IMR-90 (cell line): ENCODE measurements around the gene B3GAT1. TPM values are rescaled to one million over a fixed set of nuclear protein-coding genes. Genes with fewer than 3 reads are reported as not detected.

Source experiments
- ATAC-seq: fragments of 200-7000 bp; cut with Tn5 transposase; 2 replicates; pipeline ENCODE4 v1.9.1; 2020; ENCODE audit warnings: low read depth, mild to moderate bottlenecking, moderate library complexity
- BruUV-seq: library from RNA; stranded (reverse); fragments of 400-500 nt; replicated peaks from 2 replicates; lab custom pipeline; 2021; lab: Mats Ljungman, UMichigan
- CTCF ChIA-PET: fragments of 300-600 bp; formaldehyde crosslinking; extraction: SDS; loops from one replicate; lab custom pipeline; 2021; ENCODE audit warnings: antibody characterized with exemption; lab: Yijun Ruan, JAX
- POLR2A ChIA-PET: fragments of 300-600 bp; sonication (Branson Sonifier 250); formaldehyde crosslinking; loops from one replicate; lab custom pipeline; 2022; ENCODE audit warnings: antibody characterized with exemption; ENCODE audit not compliant: unreplicated experiment; lab: Charles Lee
- DNase-seq: peaks from one replicate; pipeline ENCODE4 v3.0.0; 2013
- H2AFZ ChIP-seq: replicated peaks from 2 replicates; pipeline ENCODE3; 2013; ENCODE audit warnings: low read length, mild to moderate bottlenecking; ENCODE audit not compliant: poor library complexity
- H2AK5ac ChIP-seq: 2 replicates; pipeline ENCODE4 v1.6.1; 2013; ENCODE audit warnings: low read depth, low read length, inconsistent platforms
- H2AK9ac ChIP-seq: replicated peaks from 2 replicates; pipeline ENCODE3; 2013; ENCODE audit warnings: mild to moderate bottlenecking, low read depth, low read length, moderate library complexity; ENCODE audit not compliant: poor library complexity
- H2BK120ac ChIP-seq: 2 replicates; pipeline ENCODE4 v1.6.1; 2013; ENCODE audit warnings: low read depth, low read length, inconsistent platforms
- H2BK15ac ChIP-seq: 3 replicates; pipeline ENCODE4 v1.6.1; 2013; ENCODE audit warnings: low read depth, low read length, inconsistent platforms
- H2BK20ac ChIP-seq: 2 replicates; pipeline ENCODE4 v1.6.1; 2013; ENCODE audit warnings: low read depth, mild to moderate bottlenecking, inconsistent platforms, low read length, moderate library complexity
- H2BK5ac ChIP-seq: 2 replicates; pipeline ENCODE4 v1.6.1; 2013; ENCODE audit warnings: mild to moderate bottlenecking, low read depth, low read length, inconsistent platforms; ENCODE audit not compliant: poor library complexity, severe bottlenecking
- H3K14ac ChIP-seq: replicated peaks from 2 replicates; pipeline ENCODE4 v1.6.1; 2013; ENCODE audit warnings: low read depth, low read length, inconsistent platforms
- H3K18ac ChIP-seq: 2 replicates; pipeline ENCODE4 v1.6.1; 2013; ENCODE audit warnings: low read depth, low read length, control low read depth
- H3K23ac ChIP-seq: 2 replicates; pipeline ENCODE4 v1.6.1; 2013; ENCODE audit warnings: low read depth, low read length, inconsistent platforms
- H3K27ac ChIP-seq: 2 replicates; pipeline ENCODE4 v1.5.1; 2013; ENCODE audit warnings: mild to moderate bottlenecking, control low read depth, low read length; ENCODE audit not compliant: insufficient read depth
- H3K27me3 ChIP-seq: 2 replicates; pipeline ENCODE4 v1.6.1; 2013; ENCODE audit warnings: low read length; ENCODE audit not compliant: control insufficient read depth, insufficient read depth
- H3K36me3 ChIP-seq: 2 replicates; pipeline ENCODE4 v1.6.1; 2013; ENCODE audit warnings: low read length, mixed read lengths; ENCODE audit not compliant: control insufficient read depth, insufficient read depth
- H3K4ac ChIP-seq: 2 replicates; pipeline ENCODE4 v1.6.1; 2013; ENCODE audit warnings: low read depth, low read length, inconsistent platforms
- H3K4me1 ChIP-seq: 2 replicates; pipeline ENCODE4 v1.6.1; 2013; ENCODE audit warnings: low read length, mixed read lengths; ENCODE audit not compliant: control insufficient read depth, insufficient read depth
- H3K4me2 ChIP-seq: 2 replicates; pipeline ENCODE4 v1.6.1; 2013; ENCODE audit warnings: low read depth, mild to moderate bottlenecking, control low read depth, low read length, moderate library complexity
- H3K4me3 ChIP-seq: 2 replicates; pipeline ENCODE4 v1.5.1; 2013; ENCODE audit warnings: low read depth, mild to moderate bottlenecking, control low read depth, low read length, moderate library complexity; ENCODE audit not compliant: insufficient read depth
- H3K56ac ChIP-seq: 2 replicates; pipeline ENCODE4 v1.6.1; 2013; ENCODE audit warnings: low read length, inconsistent platforms; ENCODE audit not compliant: insufficient read depth; ENCODE audit errors: extremely low read depth
- H3K79me1 ChIP-seq, 2 experiments: 2 replicates each; pipeline ENCODE4 v1.6.1; 2013; ENCODE audit warnings: low read length in 2 of 2, inconsistent platforms in 1 of 2, low read depth in 1 of 2
- H3K9ac ChIP-seq: 2 replicates; pipeline ENCODE4 v1.6.1; 2013; ENCODE audit warnings: low read depth, low read length, control low read depth
- H3K9me1 ChIP-seq: 2 replicates; pipeline ENCODE4 v1.6.1; 2013; ENCODE audit warnings: low read length, inconsistent platforms; ENCODE audit not compliant: insufficient read depth
- H3K9me3 ChIP-seq: 2 replicates; pipeline ENCODE4 v1.6.1; 2013; ENCODE audit warnings: low read length; ENCODE audit not compliant: control insufficient read depth, insufficient read depth
- H4K20me1 ChIP-seq: 2 replicates; pipeline ENCODE4 v1.6.1; 2013; ENCODE audit warnings: low read length, inconsistent platforms; ENCODE audit not compliant: insufficient read depth
- H4K5ac ChIP-seq: 2 replicates; pipeline ENCODE4 v1.6.1; 2013; ENCODE audit warnings: mild to moderate bottlenecking, low read depth, low read length, control low read depth
- H4K8ac ChIP-seq, 2 experiments: 2 replicates each; pipeline ENCODE4 v1.6.1; 2013; ENCODE audit warnings: low read depth in 2 of 2, low read length in 2 of 2, control low read depth in 1 of 2, inconsistent platforms in 1 of 2
- H4K91ac ChIP-seq: 2 replicates; pipeline ENCODE4 v1.6.1; 2013; ENCODE audit warnings: low read depth, low read length, inconsistent platforms; ENCODE audit not compliant: insufficient read depth
- BHLHE40 ChIP-seq: fragments of 150-350 bp; IDR thresholded peaks from 2 replicates; pipeline ENCODE4 v1.6.1; 2016; ENCODE audit warnings: mild to moderate bottlenecking, low read depth, low read length
- CEBPB ChIP-seq: IDR thresholded peaks from 2 replicates; pipeline ENCODE4 v1.6.1; 2012; ENCODE audit warnings: low read depth, low read length, improper control_type of control experiment
- CHD1 ChIP-seq: IDR thresholded peaks from 2 replicates; pipeline ENCODE4 v1.6.1; 2012; ENCODE audit warnings: low read depth, low read length, improper control_type of control experiment
- CTCF ChIP-seq: conservative IDR thresholded peaks from 2 replicates; pipeline ENCODE4 v1.5.1; 2012; ENCODE audit warnings: mild to moderate bottlenecking, low read depth, low read length, improper control_type of control experiment
- ELK1 ChIP-seq: fragments of 150-350 bp; IDR thresholded peaks from 2 replicates; pipeline ENCODE4 v1.6.1; 2016; ENCODE audit warnings: low read depth, mild to moderate bottlenecking, low read length, moderate library complexity, borderline replicate concordance
- MAFK ChIP-seq: IDR thresholded peaks from 2 replicates; pipeline ENCODE4 v1.6.1; 2012; ENCODE audit warnings: low read depth, low read length, improper control_type of control experiment
- MAZ ChIP-seq: IDR thresholded peaks from 2 replicates; pipeline ENCODE4 v1.6.1; 2012; ENCODE audit warnings: low read depth, mild to moderate bottlenecking, low read length, improper control_type of control experiment, moderate library complexity, borderline replicate concordance
- POLR2A ChIP-seq: IDR thresholded peaks from 2 replicates; pipeline ENCODE4 v1.6.1; 2012; ENCODE audit warnings: mild to moderate bottlenecking, low read depth, low read length
- RAD21 ChIP-seq: IDR thresholded peaks from 2 replicates; pipeline ENCODE4 v1.6.1; 2012; ENCODE audit warnings: low read length, improper control_type of control experiment
- RCOR1 ChIP-seq: IDR thresholded peaks from 2 replicates; pipeline ENCODE4 v1.6.1; 2012; ENCODE audit warnings: mild to moderate bottlenecking, low read length, improper control_type of control experiment; ENCODE audit not compliant: insufficient replicate concordance
- RFX5 ChIP-seq: IDR thresholded peaks from 2 replicates; pipeline ENCODE4 v1.8.0; 2012; ENCODE audit warnings: low read depth, mild to moderate bottlenecking, low read length, moderate library complexity
- SMC3 ChIP-seq: fragments of 150-350 bp; IDR thresholded peaks from 2 replicates; pipeline ENCODE4 v1.6.1; 2016; ENCODE audit warnings: low read depth, mild to moderate bottlenecking, antibody characterized with exemption, low read length, moderate library complexity
- USF2 ChIP-seq: fragments of 150-350 bp; IDR thresholded peaks from 2 replicates; pipeline ENCODE4 v1.6.1; 2017; ENCODE audit warnings: mild to moderate bottlenecking, antibody characterized with exemption, low read length, low read depth
- WGBS, 2 experiments: methylation state at CpG; one replicate each; pipeline versions ENCODE4 v1.1.5 to v1.1.7; 2013; ENCODE audit warnings: missing lambda C conversion rate in 2 of 2; ENCODE audit not compliant: insufficient read length in 1 of 2; ENCODE audit errors: extremely low coverage in 2 of 2; 5-methylcytosine and 5-hydroxymethylcytosine counted together
- dilution Hi-C: fragments of 300-500 bp; cut with HindIII; formaldehyde crosslinking; loops from one replicate; pipeline ENCODE4 v1.14.3; 2018; ENCODE audit warnings: low sequenced_read_pairs; ENCODE audit not compliant: unreplicated experiment
- in situ Hi-C: fragments of 300-500 bp; cut with MboI; formaldehyde crosslinking; loops from 3 replicates; pipeline ENCODE4 v1.14.3; 2019; ENCODE audit warnings: low sequenced_read_pairs, inconsistent platforms, mixed read lengths
- intact Hi-C: fragments of 100-400 bp; cut with micrococcal nuclease; formaldehyde crosslinking; loops from 2 replicates; pipeline ENCODE4 v1.10.0; 2022
- polyA plus RNA-seq, 3 experiments: library from polyadenylated mRNA; depleted of rRNA; stranded (reverse); fragments of >200 nt; gene quantifications; 2 replicates each; pipeline ENCODE4 v1.2.3, GENCODE V29; 2012; ENCODE audit warnings: low replicate concordance in 1 of 3
- total RNA-seq: library from RNA; depleted of rRNA; stranded (reverse); fragments of >200 nt; gene quantifications from 2 replicates; pipeline ENCODE4 v1.2.3, GENCODE V29; 2012

Gene B3GAT1
- total and polyA plus RNA-seq, 2 of the 4 experiments (the other 2 are of a cell fraction) = not detected

GRCh38 chr11:134413826-134414731 is 2.0 kb upstream of the B3GAT1 start:
- Histone ChIP-seq H3K14ac (no peak overlapping the region), H2BK120ac (no peak overlapping the region), H3K9me3 (no peaks in the 10 kb centered on the region; the same call in 1 of the 2 replicates), H3K79me1 (no peaks in the 10 kb centered on the region), H3K18ac (no peak overlapping the region), H3K36me3 (no peaks in the 10 kb centered on the region), H4K5ac (no peak overlapping the region), H2BK20ac (no peak overlapping the region), H3K9ac (no peak overlapping the region), H4K91ac (no peak overlapping the region), H3K4me2 (no peak overlapping the region), H2BK5ac (no peak overlapping the region), H3K23ac (no peak overlapping the region), H2AK9ac (no peak overlapping the region), H3K27me3 (peaks cover 29% of the 10 kb centered on the region), H3K4me3 (no peak overlapping the region), H2AK5ac (no peak overlapping the region), H3K9me1 (no peaks in the 10 kb centered on the region), H3K56ac (no peak overlapping the region), H2BK15ac (no peak overlapping the region), H4K8ac (no peak overlapping the region), H3K27ac (no peak overlapping the region), H4K20me1 (no peaks in the 10 kb centered on the region), H3K4me1 (no peaks in the 10 kb centered on the region), H3K4ac (no peak overlapping the region), H2AFZ (no peak overlapping the region)
- intact Hi-C loops = no loop called here
- DNase-seq (no peak), ATAC-seq (no peak)
- CTCF ChIA-PET = no interaction called here
- POLR2A ChIA-PET = no interaction called here
- TF ChIP-seq MAZ (no peak), BHLHE40 (no peak), USF2 (no peak), RCOR1 (no peak), CEBPB (no peak), SMC3 (no peak), CHD1 (no peak), MAFK (no peak), ELK1 (no peak), RAD21 (no peak), POLR2A (no peak), RFX5 (no peak), CTCF (no peak)
- in situ Hi-C loops = no loop called here
- WGBS, 2 experiments = 29% methylated on average over 7 of the region's 18 CpGs; no CpG with 5 or more reads in 1 of the 2 experiments
- dilution Hi-C loops = no loop called here
- no TSS peak for BruUV-seq
